Epithelial cell of proximal tubule (primary cell): ENCODE data around the gene TAS2R13. TPM values are rescaled to one million over a fixed set of nuclear protein-coding genes. Genes with fewer than 3 reads are reported as not detected.

Experiments used
- DNase-seq: peaks from one replicate; pipeline ENCODE4 v3.0.0-alpha.2; 2011; ENCODE audit warnings: low read depth
- H3K4me3 ChIP-seq: 2 replicates; pipeline ENCODE4 v1.5.1; 2011; ENCODE audit warnings: low read depth, mild to moderate bottlenecking, low read length
- total RNA-seq: library from RNA; depleted of rRNA; stranded (reverse); fragments of >200 nt; gene quantifications from 2 replicates; pipeline ENCODE4 v1.2.3, GENCODE V29; 2015
- TF ChIP-seq, protein P1 (sequence below): conservative IDR thresholded peaks from 2 replicates; pipeline ENCODE4 v1.5.1; 2012; ENCODE audit warnings: low read depth, mild to moderate bottlenecking, low read length

Gene TAS2R13
- total RNA-seq, 1 donor from 2014 or later = 1.6 TPM

DNA sequence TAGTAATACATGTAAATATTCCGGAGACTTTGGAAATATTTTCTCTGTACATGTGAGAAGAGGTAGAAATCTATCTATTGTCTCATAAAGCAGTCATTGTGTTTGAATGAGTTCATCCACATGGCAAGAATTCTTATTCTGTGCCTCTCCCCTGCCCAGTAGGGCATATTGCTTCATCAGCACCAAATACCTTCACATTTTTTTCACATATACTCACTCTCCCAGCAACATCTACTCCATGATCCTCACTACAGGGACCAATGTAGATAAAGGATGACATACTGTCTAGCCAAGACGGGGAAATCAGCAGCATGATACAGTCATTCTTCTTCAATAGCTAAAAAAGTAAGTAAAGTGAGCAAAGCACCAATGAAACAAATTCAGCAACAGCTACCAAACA lies 31.0 kb upstream of the TAS2R13 start:
- DNase-seq = peak; percentile 83
- TF ChIP-seq, protein P1, sequence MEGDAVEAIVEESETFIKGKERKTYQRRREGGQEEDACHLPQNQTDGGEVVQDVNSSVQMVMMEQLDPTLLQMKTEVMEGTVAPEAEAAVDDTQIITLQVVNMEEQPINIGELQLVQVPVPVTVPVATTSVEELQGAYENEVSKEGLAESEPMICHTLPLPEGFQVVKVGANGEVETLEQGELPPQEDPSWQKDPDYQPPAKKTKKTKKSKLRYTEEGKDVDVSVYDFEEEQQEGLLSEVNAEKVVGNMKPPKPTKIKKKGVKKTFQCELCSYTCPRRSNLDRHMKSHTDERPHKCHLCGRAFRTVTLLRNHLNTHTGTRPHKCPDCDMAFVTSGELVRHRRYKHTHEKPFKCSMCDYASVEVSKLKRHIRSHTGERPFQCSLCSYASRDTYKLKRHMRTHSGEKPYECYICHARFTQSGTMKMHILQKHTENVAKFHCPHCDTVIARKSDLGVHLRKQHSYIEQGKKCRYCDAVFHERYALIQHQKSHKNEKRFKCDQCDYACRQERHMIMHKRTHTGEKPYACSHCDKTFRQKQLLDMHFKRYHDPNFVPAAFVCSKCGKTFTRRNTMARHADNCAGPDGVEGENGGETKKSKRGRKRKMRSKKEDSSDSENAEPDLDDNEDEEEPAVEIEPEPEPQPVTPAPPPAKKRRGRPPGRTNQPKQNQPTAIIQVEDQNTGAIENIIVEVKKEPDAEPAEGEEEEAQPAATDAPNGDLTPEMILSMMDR = no peak
- no peak overlapping the region for H3K4me3 ChIP-seq

DNA sequence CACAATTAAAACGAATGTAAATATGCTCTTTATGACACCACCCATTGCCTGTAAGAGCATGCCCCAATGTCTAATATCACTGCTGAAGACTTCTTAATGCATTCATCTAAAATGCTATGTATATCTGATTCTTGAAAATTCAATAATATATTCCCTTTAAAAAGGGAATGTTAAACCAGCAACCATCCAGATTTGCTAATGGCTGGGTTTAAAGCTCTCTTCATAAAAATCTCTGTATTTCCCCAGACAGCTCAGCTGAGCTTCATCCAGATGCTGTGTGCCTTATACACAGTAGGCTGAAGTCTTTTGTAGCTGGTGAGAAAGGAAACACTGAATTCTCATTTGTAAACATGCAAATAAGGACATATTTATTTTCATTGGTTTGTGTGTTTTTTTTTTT lies 29.8 kb upstream of the TAS2R13 start, which contains the start of gene TAS2R14:
TSS of gene TAS2R14 (minus strand) at position 101 of the 400 bp plus-strand sequence. CDS start at position 45, 56 bp downstream.
- DNase-seq = no peak
- no peak within 1 kb of the TSS for H3K4me3 ChIP-seq
- TF ChIP-seq, protein P1 = no peak

DNA sequence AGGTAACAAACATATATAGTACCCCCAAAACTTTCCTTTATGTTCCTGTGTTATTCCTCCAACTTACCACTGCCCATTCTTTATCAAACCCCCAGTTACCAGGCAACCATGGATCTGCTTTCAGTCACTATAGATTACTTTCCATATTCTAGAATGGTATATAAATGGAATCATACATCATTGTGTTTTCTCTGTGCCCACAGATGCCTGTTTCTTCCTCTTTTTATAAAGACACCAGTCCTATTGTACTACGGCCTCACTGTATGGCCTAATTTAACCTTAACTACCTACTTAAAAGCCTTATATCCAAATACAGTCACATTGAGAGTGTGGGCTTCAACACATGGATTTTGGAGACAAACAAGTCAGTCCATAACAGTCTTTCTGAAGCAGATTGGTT lies 27.1 kb upstream of the TAS2R13 start:
- H3K4me3 ChIP-seq = no peak overlapping the region
- TF ChIP-seq, protein P1 = no peak
- no peak for DNase-seq

DNA sequence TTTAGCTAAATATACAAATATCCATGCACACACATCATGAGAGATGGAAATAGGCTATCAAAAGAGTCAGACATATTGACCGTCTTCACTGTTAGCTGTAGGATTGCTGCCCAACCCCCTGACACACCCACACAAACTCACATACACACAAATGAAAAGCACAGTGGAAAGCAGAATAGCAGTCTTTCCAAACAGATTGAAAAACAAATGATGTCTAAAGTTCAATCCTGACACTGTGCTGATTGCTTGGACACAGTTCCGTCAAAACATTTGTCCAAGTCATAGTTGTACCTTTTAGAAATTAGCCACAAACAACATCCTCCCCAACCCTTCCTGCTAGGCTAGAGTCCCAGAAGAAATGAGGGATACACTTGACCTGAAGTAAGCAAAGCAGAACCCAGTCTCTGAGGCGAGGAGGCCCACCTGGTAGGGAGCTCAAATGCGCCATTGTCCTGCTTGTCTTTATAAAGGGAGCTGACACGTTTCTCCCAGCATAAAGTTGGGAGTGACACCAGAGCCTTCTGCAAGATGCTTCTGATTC lies 19.5 kb upstream of the TAS2R13 start, which contains the start of gene PRH2:
TSS of gene PRH2 (plus strand) at position 491 of the 541 bp plus-strand sequence. CDS start at position 529, 38 bp downstream.
- TF ChIP-seq, protein P1 = no peak
- no peak within 1 kb of the TSS for H3K4me3 ChIP-seq
- DNase-seq = no peak

DNA sequence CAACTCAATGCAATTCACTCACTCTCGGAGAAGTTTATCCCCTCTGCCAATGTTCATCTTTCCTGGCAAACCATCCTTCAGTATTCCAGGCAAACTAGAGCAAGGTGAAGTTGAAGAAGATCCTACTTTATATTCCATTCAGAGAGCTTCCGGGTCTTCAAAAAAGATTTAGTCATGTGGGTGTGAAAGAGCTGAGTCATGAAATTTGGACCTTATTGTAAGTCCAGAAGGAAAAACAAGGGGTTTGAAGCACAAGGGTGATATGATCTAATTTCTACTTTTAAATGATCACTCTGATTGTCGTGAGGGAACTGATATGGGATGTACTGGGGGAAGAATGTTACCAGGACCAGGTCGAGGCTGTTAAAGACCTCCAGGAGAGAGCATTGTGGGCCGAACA lies 16.9 kb upstream of the TAS2R13 start:
- DNase-seq = no peak
- H3K4me3 ChIP-seq = no peak overlapping the region
- TF ChIP-seq, protein P1 = no peak

DNA sequence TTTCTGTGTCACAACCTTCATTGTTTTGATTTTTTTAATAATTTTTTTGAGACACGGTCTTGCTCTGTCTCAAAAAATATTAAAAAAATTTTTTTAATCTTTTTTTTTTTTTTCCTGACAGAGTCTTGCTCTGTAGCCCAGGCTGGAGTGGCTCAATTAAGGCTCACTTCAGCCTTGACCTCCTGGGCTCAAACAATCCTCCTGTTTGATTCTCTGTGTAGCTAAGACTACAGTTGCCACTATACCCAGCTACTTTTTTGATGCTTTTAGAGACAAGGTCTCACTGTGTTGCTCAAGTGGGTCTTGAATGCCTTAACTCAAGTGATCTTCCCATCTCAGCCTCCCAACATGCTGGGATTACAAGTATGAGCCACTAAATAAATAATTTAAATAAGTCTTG lies 10.4 kb upstream of the TAS2R13 start:
- TF ChIP-seq, protein P1 = no peak
- DNase-seq = no peak
- no peak overlapping the region for H3K4me3 ChIP-seq

DNA sequence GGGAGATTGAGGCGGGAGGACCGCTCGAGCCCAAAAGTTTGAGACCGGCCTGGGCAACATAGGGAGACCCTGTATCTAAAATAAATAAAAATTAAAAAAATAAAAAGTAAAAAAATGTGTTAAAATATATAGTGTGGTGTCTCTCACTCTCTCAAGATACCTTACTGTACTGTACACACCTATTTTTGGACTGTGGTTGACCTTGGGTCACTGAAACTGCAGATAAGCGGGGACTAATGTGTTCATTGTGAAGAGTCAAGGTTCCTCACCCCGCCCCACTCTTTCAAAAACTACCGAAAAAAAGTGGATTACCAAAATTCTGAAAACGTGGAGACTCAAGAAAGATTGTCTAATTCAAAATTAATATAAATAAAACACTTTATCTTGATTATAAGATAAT lies 1.0 kb upstream of the TAS2R13 start:
- DNase-seq = no peak
- no peak overlapping the region for H3K4me3 ChIP-seq
- TF ChIP-seq, protein P1 = no peak
